NCI-H128 (cell line): Measurements from ENCODE around the gene OBP2B.
"Not testable (repeated sequence)": the region's sequence is repeated elsewhere in the genome, so short reads cannot be mapped to it uniquely, and the experiment has no call there.

ENCODE experiments used
- DNase-seq: peaks from one replicate; lab custom pipeline; 2025; ENCODE audit not compliant: unreplicated experiment; lab: John Stamatoyannopoulos, UW

The OBP2B gene

DNA sequence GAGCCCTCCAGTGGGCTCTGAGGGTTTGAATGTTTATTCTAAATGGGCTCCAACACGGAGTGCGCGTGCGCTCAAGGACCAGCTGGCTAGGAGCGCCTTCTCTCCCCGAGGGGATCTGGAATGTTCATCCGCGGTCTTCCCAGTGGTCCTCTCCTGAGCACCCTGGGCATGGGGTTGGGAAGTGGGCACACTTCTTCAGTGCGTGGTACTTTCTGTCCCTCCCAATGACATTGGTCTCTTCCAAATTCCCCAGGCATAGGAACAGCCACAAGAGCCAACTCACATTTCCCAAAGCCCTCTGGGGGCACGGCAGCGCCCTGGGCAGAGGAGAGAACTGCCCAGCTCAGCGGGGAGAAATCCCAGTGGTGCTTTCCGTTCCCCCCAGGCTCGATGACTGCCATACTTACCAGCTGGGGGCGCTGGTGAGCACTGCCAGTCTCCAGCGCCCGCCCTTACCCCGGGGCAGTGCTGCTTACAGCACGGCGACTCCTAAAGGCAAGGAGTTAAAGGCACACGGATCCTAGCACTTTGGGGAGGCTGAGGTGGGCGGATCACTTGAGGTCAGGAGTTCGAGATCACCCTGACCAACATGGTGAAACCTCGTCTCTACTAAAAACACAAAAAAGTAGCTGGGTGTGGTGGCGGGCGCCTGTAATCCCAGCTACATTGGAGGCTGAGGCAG, 29.9 kb upstream of the OBP2B start:
- DNase-seq, result no peak

DNA sequence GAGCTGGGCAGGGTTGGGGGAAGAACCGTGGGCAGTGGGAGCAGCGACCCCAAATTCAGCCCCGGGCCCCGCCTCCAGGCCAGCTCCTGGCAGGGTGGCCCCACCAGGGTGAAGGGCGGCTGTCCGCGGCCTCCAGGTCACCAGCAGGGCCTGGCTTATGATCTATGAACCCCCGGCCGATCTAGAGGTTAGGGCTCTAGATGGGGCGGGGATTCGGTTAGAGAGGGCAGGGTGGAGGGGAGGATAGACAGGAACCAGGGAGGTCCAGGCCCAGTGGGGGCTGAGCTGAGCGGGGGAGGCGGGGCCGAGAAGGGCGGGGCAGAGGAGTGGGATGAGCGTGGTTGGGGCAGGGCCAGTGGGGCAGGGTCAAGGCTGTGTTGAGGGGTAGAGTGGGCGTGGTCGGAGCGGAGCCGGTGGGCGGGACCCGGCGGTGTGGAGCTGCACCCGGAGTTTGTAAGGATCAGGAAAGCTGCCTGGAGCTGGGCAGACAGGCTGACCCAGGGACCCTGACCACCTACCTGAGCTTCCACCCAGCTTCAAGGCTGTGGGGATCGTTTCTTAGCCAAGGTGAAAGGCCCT, 29.3 kb upstream of the OBP2B start:
- no peak for DNase-seq

DNA sequence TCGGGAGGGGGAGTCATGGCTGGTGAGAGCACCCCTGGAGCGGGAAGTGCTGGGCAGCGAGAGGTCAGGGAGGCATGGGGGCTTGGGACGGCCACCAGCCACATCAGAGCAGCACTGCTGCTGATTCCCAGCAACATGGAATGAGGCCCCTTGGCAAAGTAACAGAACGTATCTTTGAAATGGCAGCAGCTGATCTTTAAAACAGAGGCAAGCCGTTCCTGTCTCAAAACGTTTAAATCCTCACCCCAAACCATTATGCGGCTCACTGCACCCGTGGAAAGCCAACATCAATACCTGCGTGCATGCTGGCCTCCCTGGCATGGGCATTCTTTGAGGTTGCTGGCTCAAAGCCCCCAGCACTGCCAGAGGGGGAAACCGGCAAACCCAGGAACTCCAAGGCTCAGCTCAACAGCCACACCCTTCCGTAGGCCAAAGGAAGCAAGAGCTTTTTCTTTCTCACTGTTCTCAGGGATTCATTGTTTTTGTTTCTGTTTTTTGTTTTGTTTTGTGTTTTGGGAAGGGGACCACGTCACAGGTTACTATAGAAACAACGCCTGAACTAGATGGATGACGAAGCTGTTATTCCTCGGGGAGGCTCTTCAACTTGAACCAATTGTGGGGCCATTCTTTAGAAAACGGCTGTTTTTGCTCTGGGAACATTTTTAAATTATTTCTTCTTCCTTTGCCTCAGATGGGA, 28.1 kb upstream of the OBP2B start:
- no peak for DNase-seq

DNA sequence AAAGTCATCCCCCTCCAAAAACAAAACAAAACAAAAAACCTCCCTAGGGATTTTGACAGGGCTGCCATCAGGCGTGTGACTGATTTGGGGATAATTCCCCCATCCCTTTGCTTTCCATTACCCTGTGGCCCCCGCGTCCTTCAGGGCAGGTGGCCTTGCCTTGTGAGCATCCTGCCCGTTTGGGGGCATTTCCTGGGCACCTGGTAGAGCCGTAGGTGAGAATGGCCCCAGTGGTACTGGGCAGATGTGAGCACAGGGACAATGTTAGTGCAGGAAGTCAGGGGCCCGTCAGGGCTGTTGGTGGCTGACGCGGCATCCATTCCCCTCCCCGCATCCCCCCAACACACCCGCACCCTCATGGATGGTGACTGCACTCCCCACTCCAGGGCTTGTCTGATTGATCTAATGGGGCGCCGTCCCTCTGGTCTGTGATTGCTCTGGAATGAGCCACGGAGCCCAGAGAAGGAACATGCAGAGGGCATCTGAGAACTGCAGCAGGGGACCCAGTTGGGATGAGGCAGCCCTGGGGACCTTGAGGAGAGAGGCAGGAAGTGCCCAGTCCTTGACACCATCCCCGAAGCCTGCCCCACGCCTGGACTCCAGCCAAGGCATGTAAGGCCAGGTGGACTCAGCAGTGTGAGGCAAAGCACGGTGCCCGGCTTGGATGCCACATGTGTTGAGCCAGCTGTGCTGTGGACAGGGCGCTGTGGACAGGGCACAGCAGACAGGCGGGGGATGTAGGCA, 27.4 kb upstream of the OBP2B start:
- not testable (repeated sequence) for DNase-seq

DNA sequence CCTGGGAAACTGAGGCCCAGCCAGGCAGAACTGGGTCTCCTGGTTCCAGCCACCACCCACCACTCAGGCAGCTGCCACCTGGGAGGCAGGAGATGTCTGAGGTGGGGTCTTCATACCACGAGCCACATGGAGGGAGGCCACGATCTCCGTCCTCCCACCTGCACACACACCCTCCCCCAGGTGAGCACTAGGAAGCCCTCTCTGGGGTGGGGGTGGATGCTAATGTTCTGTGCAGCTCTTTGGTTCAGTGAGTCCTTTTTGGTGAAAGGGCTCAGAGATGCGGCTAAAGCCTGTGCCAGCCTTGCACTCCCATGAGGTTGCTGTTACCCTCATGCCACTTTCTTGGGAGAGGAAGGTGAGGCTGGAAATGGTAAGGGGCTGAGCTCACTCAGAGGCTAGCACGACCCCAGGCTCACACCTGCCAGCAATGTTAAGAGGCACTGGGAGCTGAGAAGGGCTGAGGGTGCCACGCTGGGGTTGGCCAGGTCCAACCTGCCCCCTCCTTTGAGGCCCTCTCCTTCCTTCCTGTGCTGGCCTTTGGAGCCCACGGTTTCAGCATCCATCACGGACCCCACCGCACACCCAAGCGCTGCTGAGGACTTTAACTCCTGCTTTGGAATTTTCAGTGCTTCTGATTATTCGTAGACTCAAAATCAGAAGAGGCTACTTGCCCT, 26.6 kb upstream of the OBP2B start:
- DNase-seq, result no peak

DNA sequence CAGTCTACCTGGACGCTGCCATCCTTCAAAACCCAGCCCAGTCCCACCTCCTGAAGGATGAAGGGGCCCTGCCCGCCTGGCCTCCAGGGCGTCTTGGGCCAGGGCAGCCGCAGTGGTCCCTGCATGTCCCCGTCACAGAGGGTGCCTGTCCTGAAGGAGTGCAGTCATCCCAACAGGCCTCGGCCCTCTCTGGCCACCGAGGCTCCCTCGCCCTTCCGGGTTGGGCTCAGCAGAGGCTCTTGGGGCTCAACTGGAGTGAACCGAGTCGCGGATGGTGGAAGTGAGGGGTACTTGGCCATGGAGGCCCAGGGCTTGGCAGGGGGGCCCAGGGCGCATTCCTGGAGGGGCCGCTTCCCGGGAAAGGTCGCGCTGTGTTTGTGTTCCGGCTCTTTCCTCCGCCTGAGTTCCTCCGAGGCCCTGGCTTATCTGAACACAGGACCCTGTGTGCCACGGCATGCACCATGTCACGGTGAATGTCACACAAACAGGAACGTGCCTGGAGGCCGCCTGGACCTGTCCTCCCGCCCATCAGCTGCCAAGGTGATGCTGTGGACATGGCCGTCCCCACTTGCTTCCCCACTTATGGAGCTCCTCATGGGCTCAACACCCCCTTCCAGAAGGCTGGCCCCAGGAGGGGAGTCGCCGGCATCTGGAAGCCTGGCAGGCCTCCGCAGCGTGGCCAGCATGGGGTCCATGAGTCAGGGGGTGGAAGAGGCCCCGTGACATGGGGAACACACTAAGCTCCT, 25.7 kb upstream of the OBP2B start:
- no peak for DNase-seq

DNA sequence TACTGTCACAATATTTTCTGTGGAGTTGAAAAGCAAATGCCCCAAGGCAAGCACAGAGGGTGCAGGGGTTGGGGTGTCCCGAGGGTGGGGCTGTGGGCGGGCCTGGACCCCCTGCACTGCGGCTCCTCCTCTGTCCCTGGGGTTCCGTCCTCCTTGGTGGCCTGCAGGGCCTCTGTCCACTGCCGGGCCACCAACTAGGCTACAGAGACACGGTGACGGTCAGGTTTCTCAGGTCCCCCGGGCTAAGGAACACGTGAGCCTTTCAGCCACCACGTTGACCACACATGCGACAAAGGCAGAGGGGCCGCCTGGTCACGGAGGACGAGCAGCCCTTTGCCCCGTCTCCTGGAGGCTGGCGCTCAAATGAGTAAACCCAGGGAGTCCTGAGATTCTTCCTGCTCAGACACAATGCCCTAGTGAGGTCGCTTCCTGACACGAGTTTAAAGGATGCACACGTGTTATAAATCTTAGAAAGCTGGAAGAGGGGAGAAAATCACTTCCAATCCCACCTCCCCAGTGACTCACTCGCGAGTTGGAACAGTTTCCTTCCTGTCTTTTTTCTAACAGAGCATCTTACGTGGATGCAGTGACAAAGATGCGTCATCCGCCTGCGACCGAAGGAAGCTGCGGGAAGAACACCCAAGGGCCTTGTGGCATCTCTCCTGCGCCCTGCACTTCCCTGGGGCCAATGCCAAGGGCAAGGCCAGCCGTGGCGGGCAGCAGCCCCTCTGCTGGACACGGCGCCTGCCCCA, 24.8 kb upstream of the OBP2B start:
- DNase-seq, result no peak

DNA sequence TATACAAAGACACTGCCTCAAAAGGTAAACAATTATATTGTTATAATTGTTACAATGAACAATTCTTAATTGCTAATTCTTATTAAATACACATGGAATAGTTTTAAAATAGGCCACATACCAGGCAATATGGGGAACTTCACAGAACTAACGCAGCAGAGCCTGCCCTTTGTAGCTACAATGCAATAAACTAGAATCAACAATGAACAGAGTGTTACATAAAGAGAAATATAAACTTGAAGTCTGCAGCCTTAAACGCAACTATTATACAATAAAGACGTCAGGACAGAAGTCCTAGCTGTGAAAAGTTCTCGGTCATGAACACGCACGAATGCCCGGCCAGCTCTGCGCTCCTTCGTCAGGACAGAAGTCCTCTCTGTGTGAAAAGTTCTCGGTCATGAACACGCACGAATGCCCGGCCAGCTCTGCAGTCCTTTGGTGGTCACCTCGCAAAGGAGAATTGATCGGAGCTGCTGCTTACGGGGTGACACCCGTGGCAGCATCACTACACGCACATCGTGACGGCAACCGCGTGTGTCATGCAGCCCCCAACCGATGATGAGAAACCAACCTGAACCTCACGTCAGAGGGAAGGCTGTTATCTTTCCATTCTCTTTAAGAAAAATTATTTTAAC, 23.0 kb upstream of the OBP2B start:
- not testable (repeated sequence) for DNase-seq

DNA sequence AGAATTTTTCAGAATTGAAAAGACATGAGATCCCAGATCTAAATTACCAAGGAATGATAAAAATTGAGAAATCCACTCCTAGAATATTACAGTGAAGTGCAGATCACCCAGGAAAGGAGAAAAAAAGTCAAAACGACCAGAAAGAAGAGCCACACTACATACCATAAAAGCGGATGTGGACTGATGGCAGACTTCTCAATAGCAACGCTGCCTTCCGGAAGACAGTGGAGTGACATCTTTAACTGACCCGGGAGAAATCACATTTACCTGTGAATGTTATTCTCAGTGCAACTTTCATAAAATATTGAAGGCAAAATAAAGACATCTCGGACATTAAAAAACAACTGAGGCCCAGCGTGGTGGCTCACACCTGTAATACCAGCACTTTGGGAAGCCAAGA, 21.5 kb upstream of the OBP2B start:
- not testable (repeated sequence) for DNase-seq

DNA sequence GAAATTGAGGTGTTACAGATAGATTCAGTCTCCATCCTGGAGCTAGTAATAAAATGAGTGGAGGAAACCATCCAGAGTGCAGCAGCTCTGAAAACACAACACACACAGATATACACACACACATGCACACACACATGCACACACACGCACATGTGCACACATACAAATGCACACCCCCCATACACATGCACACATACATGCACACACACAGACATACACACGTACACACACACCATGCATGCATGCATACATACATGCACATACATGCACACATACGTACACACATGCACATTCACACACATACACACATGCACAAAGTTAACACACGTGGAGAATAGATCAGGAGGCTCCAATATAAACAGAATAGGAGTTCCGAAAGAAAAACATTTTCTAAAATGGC, 21.0 kb upstream of the OBP2B start:
- DNase-seq, result no peak

DNA sequence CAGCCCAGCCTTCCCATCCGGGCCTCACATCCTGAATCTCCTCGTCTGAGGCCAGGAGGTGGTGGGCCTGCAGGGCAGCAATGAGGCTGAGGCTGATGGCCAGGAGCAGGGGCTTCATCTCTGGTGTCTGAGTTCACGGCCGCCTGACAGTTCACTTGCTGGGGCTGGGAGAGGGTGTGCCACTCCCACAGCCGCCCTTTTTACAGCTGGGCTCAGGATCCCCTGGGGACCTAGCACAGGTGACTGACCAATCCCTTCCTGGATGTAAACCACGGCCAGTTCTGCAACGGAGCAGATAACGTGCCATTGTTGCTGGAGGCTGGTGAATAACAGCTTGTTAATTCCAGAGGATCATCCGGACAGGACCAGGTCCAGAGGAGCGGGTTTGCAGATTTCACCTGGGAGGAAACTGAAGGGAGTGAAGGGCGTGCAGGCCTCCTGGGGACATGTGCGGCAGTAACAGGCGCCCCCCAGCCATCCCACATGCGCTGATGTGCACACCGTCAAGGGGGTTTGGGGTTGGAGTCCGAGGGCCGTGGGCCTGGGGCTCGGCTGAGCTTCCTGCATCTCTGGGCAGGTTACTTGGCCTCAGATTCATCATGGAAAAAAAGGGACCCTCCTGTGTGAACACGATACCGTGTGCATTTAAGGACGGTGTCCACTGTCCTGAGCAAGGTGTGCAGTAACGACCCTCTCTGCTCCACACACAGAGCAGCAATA, 19.6 kb upstream of the OBP2B start:
- DNase-seq, result not testable (repeated sequence)

DNA sequence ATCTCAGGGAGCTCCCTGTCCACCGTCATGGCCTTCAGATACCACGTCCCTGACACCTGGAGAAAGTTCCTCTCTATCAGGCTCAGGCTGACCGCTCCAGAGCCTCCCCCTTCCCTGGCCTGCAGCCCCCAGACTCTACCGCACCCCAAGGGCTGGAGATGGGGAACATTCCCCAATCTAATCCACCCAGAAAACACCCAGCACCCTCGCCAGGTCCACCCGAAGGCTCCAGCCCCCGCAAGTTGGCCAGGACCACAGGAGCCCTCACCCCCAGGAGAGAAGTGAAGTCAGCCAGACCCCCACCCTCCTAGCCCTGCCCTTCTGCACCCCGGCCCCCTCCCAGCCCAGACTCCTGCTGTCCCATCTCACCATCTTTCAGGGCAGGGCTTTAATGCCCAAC, 18.9 kb upstream of the OBP2B start:
- not testable (repeated sequence) for DNase-seq

DNA sequence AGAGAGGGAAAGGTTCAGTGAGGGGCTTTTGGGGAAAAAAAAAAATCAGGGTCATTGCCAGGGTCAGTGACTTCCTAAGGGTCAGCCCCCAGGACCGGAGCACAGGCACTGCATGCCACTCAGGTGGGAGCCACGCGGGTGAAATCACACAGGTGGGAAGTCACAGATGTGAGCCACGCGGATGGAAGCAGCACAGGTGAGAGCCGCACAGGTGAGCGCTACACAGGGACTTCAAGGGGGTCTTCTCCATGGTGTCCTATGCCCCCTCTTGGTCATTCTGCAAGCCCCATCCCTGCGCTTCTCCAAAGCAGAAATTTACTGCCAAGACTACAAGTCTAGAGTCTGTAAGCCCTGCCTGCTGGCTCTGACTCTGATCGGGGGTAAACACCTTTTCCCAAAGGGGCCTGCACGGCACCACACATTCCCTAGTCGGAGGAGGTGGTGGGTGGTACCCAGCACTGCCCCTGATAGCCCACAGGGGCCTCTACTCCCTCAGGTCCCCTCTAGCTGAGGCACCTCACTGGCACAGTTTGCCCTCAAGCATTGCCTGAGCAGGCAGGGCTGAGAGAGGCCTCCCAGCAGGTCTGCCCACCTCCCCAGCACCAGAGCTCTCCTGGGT, 18.3 kb upstream of the OBP2B start:
- no peak for DNase-seq

DNA sequence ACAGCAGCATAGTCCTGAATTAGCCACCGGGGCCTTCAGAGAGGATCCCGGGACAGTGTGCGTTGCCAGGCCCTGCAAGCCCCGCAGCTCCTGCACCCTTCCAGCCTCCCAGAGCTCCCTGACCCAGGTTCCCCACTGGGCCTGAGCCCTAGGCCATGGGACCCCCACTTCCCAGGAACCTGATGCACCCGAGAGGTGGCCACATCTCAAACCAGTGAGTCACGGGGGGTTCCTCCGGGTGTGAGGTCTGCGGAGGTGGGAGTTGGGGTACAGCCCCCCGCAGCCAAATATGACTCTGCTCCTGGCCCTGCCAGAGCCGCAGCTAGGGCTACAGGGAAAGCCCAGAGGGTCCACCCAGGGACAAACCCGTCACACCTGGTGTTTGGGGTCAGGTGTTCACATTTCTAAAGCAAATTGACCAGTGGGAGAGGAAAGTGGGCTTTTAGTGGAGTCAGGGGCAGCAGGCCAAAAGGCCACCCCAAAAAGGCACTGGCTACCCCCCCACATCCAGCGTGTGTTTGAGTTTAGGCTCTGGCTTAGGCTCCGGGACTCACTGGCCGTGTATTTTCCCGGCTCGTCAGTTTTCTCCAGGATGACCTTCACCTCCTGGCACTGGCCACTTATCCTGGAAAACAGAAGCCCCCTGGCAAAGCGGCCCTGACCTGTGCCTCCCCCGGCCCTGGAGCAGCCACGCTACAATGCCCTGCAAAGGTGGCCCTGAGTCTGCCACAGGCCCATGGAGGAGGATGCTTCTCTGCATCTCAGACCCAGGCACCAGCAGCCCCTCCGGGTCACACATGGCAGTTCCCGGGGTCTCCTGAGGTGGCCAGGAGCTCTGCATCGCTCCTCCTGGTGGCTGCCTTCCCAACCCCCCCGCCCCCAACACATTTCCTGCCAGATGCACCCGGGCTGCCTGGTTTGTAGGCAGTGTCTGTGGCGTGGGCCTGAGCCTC, 17.4 kb upstream of the OBP2B start:
- DNase-seq, result no peak

DNA sequence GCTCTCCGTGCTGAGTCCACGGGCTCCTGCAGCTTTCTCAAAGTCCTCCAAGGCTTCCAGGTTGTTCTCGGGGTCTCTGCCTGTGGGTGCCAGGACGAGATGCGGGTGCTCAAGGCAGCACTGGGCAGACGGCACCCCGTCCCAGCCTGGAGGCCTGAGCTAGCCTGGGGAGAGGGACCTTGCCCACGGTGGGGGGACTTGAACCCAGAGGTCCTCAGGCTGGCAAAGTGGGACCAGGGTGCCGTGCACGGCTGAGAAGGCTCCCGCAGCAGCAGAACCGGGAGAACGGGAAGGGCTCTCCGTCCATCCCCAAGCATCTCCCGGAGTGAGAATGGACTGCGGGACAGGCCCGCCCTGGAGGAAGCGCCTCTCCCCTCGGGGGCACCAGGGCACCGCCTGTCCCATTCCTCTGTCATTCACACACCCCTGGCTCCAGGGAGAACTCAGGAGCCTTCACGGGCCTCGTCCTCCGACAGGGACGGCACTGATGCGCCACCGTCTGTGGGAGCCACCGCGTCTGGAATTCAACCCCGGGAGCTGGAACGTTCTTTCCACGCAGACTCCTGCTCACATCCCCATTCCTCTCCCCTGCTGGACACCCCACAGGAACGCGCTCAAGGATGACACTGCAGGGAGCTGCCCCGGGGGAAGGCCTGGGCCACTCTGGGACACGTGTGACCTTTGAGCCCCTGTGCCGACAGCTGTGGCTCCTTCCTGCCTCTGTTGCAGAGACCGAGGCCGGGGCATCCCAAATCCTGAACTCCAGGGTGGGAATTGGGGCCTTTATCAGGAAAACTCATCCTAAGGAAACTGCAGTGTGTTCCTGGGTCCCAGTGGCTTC, 16.3 kb upstream of the OBP2B start:
- no peak for DNase-seq

DNA sequence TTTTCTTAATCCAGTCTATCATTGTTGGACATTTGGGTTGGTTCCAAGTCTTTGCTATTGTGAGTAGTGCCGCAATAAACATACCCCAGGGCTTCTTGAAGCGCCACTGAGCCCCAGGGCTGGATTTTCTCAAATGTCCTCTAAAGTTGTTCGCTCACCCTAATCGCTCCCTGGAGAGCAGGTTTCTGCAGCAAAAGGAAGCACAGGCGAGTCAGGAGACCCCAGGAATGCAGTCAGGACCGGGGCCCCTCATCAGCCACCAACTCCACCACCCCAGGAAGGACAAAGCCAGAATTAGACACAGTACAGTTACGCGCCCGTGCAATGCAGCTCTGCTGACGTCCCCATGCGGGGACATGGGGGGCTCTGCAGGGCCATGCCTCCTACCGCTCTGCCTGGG, 15.7 kb upstream of the OBP2B start:
- DNase-seq, result no peak
